Suppressor macrophage (primary cell): ENCODE results near the gene NOTCH1.
A peak's percentile ranks its signal among the peaks of the same experiment; 100 is the strongest.

Source experiments
- DNase-seq, 4 experiments: peaks; one replicate each; pipeline ENCODE4 v3.0.0-alpha.2; 2020 to 2022

The NOTCH1 gene

DNA sequence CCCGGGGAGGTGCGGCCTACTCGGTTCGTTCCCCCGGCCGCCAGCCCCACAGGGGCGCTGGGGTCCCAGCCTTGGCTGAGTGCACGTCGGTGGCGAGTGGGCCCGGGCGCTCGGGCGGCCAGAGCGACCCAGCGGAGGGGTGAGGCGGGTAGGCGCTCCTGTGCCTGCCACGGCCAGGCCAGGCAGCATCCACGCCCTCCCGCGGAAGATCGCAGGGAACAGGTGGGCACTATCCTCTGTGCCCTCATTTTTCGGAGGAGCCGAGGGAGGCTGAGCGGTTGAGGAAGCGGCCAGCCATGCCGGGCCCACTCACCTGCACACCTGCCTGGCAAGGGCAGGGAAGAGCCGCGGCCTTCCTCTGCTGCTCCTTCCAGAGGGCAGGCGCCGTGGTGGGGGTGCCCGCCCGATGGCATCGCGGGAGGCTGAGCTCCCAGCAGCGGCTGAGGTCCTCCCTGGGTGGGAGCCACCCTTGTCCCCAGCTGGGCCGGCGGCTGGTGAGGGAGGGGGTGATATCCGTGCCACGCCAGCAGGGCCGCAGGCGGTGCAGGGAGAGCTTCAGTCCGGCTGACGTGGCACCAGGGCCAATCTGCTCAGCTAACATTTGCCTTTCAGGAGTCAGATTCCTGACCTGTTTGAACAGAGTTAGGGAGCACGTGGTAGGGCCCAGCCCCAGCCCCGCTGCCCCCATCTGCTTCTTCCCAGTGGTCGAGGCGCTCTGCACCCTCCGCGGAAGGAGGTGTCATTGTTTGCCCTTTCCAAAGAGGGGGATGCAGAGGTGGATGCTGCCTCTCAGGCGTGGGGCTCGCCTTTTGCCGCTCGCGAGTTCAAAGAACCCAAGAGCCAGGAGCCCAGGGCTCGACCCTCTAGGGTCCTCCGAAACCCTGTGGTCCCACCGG lies 61.4 kb downstream of the NOTCH1 start:
- no peak for DNase-seq

DNA sequence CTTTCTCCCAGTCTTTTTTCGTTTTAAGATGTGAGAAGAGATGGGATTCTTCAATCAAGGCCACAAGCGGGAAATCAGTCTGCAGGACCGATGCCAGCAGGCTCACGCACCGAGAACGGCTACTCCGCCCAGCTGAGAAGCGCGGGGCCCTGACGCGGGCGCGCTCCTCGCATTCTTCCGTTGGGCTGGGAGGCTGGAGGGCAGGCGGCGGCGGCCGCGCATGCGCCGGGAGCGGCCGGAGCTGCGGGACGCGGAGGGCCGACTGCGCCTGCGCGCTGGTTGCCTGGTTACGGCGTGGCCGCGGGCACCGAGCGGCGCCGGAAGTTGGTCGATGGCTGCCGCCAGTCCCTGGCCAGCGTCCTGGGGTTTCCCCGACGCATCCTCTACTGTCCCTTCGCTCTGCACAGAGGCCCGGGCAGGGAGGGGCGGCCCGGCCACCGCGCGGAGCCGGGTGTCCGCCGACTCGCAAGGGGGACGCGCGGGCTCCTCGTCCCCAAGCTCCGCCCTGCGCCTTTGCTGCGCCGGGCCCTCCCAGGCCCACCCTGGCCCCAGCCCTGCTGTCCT lies 62.2 kb downstream of the NOTCH1 start:
- DNase-seq, result peak; percentile 96 to 99 (median 98)

DNA sequence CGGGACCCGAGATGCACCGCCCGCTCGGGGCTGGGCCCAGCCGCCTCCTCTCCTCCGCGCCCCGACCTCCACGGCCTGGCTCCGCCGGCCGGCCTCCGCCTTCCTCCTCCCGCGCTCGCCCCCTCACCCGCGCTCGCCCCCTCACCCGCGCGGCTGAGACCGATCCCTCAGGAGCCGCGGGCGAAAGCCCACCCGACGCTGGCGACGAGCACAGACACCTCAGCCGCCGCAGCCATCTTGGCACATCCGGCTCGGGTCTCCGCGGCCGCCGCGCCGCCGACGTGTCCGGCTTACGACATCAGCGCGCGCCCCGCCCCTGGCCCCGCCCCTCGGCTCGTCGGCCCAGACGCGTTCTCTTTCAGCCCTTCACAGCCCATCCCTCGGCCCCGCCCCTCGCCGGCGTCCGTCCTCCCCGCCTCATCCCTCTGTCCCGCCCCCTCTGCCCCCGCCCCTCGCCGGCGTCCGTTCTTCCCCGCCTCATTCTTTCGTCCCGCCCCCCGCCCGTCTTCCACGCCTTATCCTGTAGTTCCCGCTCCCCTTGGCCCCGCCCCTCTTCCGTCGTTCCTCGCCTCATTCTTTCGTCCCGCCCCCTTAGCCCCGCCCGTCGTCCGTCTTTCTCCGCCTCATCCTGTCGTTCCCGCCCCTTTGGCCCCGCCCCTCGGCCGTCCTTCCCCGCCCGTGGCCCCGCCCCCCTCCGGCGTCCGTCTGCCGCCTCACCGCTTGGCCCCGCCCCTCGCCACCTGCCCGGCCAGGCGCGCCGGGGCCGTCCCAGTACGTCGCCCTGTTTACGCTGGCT lies 62.9 kb downstream of the NOTCH1 start, which contains the start of gene SEC16A:
Gene SEC16A (minus strand): TSS at position 248 of the 796 bp plus-strand sequence. CDS start 5,425 bp downstream, outside the sequence.
- peak; percentile 98 to 100 (median 100) for DNase-seq

DNA sequence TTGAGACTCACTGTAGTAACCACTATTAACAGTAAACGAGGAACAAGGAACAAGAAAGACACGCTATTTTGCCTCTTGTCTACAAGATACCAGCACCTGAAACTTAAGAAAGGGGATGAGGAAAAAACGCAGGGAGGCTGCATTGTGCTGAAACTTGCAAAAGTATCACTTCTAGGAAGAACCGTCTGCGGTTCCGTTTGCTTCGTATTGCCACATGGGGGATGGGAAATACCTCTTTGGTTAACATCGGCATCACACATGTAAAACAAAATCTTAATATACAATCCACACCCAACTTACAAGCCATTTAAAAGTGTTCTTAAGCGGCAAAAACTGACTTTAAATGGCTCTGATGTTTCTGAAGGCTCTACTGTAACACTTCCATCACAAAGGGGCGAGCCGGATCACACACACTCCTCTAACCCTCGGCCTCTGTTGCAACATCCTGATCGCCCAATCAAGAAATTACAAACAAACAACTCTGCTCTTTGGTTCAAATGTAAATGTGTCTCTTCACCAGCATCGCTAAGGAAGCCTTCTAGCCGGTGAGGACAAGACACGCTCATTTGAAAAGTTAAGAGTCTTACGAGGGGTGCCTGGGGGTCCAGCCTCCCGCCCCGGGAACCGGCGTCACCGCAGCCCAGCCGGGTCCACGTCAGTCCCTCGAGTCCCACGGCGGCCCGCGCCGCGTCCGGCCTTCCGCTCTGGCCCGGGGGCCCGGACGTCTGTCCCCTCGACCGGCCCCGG lies 63.6 kb downstream of the NOTCH1 start:
- DNase-seq, result peak; percentile 45 to 60 (median 55)

DNA sequence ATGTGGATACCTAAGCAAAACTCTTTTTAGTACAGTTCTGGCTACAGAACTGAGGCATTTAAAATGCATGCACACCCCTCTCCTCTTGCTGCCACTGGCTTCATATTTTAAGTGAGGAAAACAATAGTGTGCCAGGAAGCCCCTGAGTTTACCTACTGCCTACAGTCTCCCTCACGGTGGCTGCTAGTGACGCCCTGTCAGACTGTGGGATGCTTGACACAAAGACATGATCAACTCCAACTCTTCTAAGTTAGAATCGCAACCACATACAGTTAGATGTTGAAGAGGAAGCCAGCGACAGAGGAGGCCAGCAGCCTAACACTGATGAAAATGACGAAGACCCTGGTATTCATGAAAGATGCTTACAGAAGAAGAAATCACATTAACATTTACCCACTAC lies 64.3 kb downstream of the NOTCH1 start:
- no peak for DNase-seq

DNA sequence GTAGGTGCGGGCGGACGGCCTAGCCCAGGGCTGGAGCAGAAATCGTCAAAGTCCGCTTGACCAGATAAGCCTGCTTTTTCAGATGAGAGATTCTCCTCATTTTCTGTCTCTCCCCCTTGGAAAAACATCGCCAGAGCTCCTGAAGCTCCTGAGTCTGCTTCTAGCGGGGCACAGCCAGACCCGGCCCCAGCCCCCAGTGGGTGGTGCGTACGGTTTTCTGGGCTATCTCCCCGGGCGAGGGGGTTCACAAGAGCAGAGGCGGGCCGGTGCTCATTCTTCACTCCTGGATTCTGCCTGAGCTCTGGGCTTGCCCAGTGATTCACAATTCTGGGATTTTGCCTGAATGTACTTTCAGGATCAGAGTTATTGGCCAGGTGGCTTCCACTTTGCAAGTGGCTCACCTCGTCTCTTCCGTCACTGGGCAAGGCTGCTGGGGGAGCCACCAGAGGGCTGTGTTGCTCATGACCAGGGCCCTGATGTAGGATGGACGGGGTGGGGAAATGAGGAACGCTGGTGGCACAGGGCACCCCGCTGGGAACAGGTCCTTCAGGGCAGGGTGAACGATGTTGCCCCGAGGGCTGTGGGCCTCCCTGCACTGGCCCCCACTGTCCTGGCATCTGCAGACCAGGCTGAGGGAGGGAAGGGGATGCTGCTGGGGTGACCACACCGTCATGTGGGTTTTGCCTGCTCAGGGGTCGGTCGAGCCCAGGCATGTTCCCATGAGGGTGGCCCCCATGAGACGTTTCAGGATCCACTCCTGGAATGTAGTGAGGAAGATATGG lies 69.3 kb downstream of the NOTCH1 start:
- no peak for DNase-seq

DNA sequence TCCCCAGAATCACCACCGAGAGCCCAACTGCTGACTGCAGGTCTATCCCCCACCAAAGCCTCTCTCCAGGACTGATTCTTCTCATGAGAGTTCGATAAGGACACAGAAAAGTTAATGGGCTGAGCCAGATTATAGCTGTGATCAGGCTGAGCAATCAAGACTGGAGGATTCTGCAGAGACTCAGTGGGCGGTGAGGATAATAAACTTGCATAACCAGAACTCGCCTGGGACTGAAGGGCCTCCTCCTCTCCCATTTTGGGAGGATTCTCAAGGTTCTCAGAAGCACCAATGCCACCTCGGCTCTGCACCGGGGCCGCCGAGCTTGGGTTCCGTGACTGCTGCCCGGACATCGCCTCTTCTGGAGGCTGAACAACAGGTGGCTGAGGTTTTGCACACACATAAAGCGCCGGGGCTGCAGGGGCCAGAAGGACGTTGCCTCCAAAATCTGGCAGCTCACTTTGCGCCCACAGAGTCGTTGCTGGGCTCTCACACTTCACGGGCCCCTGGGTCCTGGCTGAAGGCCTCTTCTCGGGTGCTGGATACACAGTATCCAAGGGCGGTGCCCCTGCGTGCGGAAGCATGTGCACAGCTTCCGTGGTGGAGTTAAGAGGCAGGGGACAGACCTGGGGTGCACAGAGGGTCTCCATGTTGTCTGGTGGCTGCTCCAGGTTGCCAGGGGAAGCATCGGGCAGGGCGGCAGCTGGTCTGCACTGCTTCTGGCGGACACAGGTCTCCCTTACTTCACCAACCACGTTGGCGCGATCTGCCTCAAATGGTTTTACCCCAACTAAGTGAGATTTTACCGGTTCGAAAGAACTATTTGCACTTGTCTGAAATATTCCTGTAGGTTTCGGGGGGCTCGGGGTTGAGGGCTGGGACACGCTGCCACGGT lies 70.6 kb downstream of the NOTCH1 start:
- DNase-seq, result no peak

DNA sequence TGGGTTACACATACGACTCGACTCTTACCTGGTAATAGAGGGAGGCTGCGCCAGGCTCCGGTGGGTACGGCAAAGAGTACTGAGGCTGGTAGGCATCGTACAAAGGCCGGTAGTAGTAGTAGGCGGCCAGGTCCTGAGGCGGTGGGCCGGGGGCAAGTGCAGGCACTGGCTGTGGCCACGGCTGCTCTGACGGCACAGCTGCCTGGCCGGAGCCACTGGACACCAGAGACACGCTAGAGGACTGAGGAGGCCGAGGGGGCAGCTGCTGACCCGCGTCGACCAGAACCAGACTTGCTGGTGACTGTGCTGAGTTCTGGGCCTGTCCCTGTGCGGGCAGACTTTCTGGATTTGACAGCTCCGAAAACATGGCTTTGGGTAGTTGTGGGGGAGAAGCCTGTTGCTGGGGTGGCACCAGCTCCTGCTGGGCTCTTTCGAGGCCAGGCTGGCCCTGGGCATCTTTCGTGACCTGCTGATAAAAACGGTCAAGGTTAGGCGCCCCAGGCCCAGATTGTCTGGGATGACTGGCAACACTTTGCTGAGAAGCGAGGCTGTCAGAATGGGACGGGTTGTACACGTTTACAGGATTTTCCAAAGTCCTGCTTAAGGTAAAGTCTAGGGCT lies 71.7 kb downstream of the NOTCH1 start:
- no peak for DNase-seq

DNA sequence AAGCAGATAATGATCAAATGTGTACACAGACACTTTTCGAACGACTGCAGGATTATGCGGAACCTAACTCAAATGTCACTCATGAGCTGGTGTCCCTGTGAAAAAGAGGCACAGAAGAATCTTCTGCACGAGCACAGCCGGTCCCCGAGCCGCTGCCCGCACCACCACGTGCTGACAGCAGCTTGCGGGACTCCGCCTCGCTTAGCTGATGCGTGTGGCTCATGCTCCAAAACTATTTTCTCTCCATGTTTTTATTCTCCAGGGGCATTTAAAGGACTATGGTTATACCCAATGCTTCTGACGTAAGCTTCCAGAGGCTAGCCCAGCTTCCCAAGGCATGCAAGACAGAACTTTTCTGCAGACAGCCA lies 72.5 kb downstream of the NOTCH1 start:
- DNase-seq, result no peak

DNA sequence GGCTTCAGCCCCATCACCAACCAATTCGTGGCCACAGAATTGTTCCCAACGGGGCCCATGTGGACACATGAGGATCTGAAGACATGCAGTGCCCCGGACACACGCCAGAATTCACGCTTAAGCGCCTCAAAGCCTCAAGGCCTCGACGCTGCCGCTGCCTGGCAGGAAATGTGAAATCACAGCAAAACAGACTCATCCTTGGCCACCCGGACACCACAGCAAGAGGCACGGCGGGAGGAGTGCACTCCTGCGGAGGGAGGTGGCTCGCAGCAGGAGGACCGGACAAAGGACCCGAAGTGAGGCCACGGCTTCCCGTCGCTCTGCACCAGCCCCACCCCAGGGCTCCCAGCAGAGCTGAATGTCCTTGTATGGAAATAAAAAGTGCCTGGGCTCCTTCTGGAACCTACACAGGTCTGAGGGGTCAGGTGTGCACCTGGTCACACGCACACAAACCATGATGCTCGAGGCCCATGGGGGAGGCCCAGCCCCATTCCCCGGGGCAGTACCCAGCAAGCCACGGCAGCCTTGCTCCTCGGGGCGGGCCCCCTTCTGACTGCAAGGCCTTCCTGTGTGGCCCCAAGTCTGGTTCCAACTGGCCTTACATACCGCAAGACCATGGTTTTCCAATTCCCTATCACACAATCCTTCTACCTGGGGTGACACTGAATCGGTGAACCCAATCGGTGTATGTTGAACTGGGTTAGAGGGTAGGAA lies 73.1 kb downstream of the NOTCH1 start:
- DNase-seq, result peak in 1 of 4 experiments; percentile 1

DNA sequence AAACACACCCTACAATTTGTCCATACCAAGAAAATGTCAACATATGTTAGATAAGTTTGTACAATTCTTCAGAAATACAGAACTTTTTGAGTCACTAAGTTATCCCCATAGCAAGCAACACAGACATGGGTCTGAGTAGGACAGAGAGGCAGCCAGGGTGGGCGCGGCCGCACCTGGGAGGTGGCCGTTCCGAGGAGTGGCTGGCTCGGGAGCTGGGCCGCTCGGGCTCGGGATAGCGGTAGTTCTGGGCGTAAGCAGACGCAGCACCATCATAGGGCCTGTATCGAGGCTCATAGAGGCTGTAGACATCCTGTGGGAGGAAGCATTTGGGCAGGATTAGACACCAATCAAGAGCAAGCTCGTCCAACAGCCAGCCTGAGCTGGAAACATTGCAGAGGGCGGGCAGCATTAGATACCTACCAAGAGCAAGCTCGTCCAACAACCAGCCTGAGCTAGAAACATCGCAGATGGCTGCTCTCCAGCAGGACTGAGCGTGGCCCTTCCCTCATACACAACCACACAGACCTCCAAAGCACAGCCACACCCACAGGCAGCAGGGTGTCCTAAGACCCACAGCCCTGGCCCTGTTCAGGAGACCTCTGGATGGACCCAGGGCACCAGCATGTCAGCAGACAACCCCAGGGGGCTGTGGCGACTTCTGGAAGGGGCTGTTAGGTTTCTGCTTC lies 73.9 kb downstream of the NOTCH1 start:
- peak in 1 of 4 experiments; percentile 1 for DNase-seq

DNA sequence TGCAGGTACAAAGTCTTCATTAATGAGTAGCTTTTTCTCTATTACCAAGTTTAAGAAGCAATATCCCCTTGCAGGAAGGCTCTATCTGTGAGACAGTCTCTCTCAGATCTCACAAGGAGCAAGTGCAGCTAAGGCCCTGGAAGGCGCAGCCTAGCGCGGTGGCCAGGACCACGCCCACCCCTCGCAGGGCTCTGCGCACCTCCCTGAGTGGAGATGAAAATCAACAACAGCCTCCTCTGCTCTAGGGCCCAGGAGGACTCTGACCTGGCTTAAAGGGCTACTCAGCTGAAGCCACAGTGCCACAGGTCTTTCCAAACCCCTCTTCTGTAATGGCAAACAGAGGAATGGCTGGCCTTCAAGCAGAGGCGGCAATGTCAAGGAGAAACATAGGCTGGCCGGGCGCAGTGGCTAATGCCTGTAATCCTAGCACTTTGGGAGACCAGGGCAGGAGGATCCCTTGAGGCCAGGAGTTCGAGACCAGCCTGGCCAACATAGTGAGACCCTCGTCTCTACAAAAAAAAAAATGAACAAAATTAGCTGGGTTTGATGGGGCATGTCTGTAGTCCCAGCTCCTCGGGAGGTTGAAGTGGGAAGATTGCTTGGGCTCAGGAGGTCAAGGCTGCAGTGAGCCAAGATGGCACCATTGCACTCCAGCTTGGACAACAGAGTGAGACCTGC lies 74.9 kb downstream of the NOTCH1 start:
- no peak for DNase-seq

DNA sequence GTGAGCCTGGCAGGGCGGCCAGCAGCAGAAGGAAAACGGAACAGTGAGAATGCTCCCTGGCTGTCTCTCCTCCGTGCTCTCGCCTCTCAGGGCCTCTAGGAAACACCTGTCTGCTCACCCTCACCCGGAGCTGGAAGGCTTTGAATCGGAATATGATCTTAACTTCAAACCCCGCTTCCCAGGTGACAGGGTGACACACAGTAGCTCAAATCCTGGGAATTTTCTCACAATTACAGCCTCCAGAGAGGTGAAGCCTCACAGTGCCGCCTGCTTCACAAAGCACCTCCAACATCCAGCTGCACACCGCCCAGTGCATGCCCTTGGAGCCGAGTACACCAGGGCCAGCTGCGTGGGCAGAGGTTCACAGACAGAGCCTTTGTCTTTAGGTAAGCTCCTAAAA lies 75.5 kb downstream of the NOTCH1 start:
- no peak for DNase-seq

DNA sequence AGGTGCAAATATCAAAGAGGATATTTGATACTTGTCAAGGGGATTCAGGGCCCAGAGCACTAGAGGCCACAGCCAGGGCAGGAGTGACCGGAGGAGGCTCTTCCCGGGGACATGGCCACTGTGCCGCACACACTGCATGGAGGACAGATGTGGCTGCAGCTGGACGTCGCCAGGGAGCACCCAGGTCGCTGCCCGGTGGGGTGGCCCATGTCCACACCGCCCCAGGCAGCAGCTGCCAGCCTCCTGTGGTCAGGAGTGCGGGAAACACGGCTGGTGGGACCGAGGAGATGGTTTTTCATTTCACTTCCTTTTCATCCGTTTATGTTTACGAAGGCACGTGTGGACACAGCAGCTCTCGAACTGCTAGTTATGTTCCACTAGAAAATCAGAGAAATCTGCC lies 78.1 kb downstream of the NOTCH1 start:
- DNase-seq, result no peak

DNA sequence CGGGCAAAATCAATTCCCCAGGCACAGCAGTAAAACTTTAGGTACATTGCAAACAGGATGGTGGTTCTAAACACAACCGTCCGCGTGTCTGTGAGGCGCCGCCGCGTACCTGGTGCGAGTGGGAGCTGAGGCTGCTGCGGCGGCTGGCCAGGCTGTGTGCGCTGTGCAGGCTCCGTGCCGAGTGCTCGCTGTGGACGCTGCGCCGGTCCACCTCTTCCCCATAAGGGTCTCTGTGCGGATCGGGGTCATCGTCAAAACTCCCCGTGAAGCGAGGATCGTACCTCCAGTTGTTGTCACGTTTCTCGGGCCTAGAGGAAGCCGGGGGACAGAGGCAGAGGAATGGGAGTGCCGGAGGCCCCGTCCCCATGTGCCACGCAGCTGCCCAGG lies 79.7 kb downstream of the NOTCH1 start:
- DNase-seq, result peak in 1 of 4 experiments; percentile 1

DNA sequence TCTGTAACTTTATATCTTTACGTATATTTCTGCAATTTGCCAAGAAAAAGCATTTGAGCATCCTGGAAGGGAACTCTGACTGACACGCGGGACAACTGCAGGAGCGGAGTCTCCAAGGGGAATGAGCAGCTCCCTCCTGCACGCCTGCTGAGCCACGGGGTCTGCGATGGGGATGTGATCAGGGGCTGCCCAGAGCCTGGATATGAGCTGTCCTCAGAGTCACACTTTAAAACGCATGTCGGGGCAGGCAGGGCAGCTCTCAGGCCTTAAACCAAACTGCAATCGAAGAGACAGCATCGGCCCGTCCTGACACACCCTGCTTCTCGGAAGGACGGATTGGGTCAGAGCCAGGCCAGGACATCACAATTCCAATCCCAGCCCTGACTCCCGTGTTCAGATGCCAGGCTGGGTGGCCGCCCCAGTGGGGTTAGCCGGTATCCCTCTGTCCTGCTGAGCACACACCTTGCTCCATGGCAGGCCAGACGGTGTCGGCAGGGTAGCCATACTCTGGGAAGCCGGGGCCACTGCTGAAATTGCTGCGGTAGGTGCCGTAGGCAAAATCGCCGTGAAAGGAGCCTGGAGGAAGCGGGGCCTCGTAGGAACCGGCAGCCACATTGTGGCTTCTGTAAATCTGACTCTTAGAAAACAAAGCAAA lies 80.2 kb downstream of the NOTCH1 start:
- DNase-seq, result peak in 1 of 4 experiments; percentile 0

DNA sequence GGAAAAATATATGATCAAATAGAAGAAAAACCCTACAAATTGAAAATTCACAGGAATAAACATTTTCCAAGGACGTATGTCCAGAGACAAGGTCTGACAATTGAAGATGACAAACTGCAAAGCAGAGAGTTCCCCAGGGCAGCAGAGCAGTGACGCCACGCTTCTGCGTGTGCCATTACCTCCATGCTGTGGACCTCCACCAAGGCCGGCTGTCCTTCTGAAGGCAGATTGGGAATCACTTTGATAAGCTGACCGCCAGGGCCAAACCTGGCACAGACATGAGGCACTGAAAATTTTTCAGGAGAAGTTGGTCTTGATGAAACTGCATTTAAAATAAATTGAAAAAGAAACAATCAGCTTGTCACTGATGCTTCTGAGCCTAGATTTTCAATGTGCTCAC lies 81.6 kb downstream of the NOTCH1 start:
- peak in 1 of 4 experiments; percentile 1 for DNase-seq

DNA sequence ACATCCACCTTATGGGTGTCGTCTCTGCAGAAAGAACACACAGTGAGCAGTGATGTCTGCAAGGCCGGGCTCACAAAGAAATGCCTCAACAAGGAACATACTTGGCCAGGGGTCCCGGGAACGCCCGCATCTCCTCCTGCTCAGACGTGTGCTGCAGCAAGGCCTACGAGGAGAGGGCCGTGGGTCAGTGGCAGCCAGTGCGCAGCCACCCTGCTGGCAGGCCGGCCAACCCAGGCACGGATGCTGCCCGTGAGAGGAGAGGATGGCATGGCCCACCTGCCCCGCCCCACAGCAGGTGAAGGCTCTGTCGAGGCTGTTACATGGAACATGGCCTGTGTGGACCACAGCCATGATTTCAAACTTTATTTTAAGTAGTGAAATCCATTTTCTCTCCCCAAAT lies 82.3 kb downstream of the NOTCH1 start:
- DNase-seq, result no peak
